T follicular helper cell (primary cell): ENCODE results near the gene CLRN3.

Experiments
- DNase-seq: peaks from one replicate; pipeline ENCODE4 v3.0.0-alpha.2; 2020; ENCODE audit warnings: low read depth

CLRN3 gene

GRCh38 chr10:127845756-127846155 lies 47.0 kb downstream of the CLRN3 start:
- DNase-seq: no peak

GRCh38 chr10:127840884-127841283 lies 51.9 kb downstream of the CLRN3 start:
- DNase-seq: no peak

GRCh38 chr10:127836966-127837365 lies 55.8 kb downstream of the CLRN3 start:
- no peak for DNase-seq

- no peak for DNase-seq
Observed at GRCh38 chr10:127836176-127836575, 56.6 kb downstream of the CLRN3 start.

GRCh38 chr10:127834791-127835190 lies 58.0 kb downstream of the CLRN3 start:
- DNase-seq: no peak

- DNase-seq: no peak
Observed at GRCh38 chr10:127834221-127834620, 58.5 kb downstream of the CLRN3 start.

GRCh38 chr10:127833804-127834203 lies 58.9 kb downstream of the CLRN3 start:
- DNase-seq: no peak

- no peak for DNase-seq
Observed at GRCh38 chr10:127832501-127832900, 60.2 kb downstream of the CLRN3 start.

GRCh38 chr10:127830414-127830813 lies 62.3 kb downstream of the CLRN3 start:
- DNase-seq: no peak
